ENCODE results near the gene WIPI1.
"Not testable (repeated sequence)": the region's sequence is repeated elsewhere in the genome, so short reads cannot be mapped to it uniquely, and the experiment has no call there.

The WIPI1 gene

GRCh38 chr17:68457168-68457538, at the start of gene WIPI1:
TSS of gene WIPI1 (minus strand) at chr17:68457496. CDS start at chr17:68457421, 75 bp downstream.
- DNase-seq: peak; percentile 68

GRCh38 chr17:68505951-68506350, 48.7 kb upstream of the WIPI1 start:
- DNase-seq: no peak

GRCh38 chr17:68501074-68501473, 43.8 kb upstream of the WIPI1 start:
- DNase-seq: no peak

GRCh38 chr17:68499587-68499986, 42.3 kb upstream of the WIPI1 start:
- no peak for DNase-seq

GRCh38 chr17:68498479-68499326, 41.4 kb upstream of the WIPI1 start:
- no peak for DNase-seq

- peak; percentile 18 for DNase-seq
Measured at GRCh38 chr17:68497885-68498319, 40.6 kb upstream of the WIPI1 start.

GRCh38 chr17:68495081-68495480, 37.8 kb upstream of the WIPI1 start:
- DNase-seq: no peak

- not testable (repeated sequence) for DNase-seq
Measured at GRCh38 chr17:68492394-68493054, 35.2 kb upstream of the WIPI1 start.

- DNase-seq: no peak
Measured at GRCh38 chr17:68491381-68492231, 34.3 kb upstream of the WIPI1 start.

- no peak for DNase-seq
Measured at GRCh38 chr17:68489919-68490318, 32.6 kb upstream of the WIPI1 start.

- DNase-seq: no peak
Measured at GRCh38 chr17:68484458-68484857, 27.2 kb upstream of the WIPI1 start.

GRCh38 chr17:68482576-68483041, 25.3 kb upstream of the WIPI1 start:
- no peak for DNase-seq

- DNase-seq: no peak
Measured at GRCh38 chr17:68480885-68481284, 23.6 kb upstream of the WIPI1 start.

GRCh38 chr17:68470961-68471360, 13.7 kb upstream of the WIPI1 start:
- DNase-seq: no peak

- DNase-seq: no peak
Measured at GRCh38 chr17:68468788-68469187, 11.5 kb upstream of the WIPI1 start.

GRCh38 chr17:68468334-68468733, 11.0 kb upstream of the WIPI1 start:
- DNase-seq: no peak

- DNase-seq: no peak
Measured at GRCh38 chr17:68463211-68464019, 6.1 kb upstream of the WIPI1 start.

GRCh38 chr17:68462381-68463210, 5.3 kb upstream of the WIPI1 start:
- peak; percentile 89 for DNase-seq

- DNase-seq: no peak
Measured at GRCh38 chr17:68461589-68461988, 4.3 kb upstream of the WIPI1 start.

- DNase-seq: no peak
Measured at GRCh38 chr17:68461122-68461539, 3.8 kb upstream of the WIPI1 start.

GRCh38 chr17:68460715-68461114, 3.4 kb upstream of the WIPI1 start:
- no peak for DNase-seq
